Ishikawa (cell line): Measurements from ENCODE around the gene SAYSD1.

Source experiments
- CEBPB ChIP-seq: IDR thresholded peaks from 2 replicates; pipeline ENCODE4 v1.6.1; 2012
- CREB1 ChIP-seq: IDR thresholded peaks from 2 replicates; pipeline ENCODE4 v1.6.1; 2012; ENCODE audit warnings: low read depth
- EGR1 ChIP-seq: IDR thresholded peaks from 2 replicates; pipeline ENCODE4 v1.6.1; 2012
- EP300 ChIP-seq: IDR thresholded peaks from 2 replicates; pipeline ENCODE4 v1.6.1; 2012; ENCODE audit warnings: borderline replicate concordance
- FOXM1 ChIP-seq: IDR thresholded peaks from 2 replicates; pipeline ENCODE4 v1.6.1; 2012; ENCODE audit warnings: low read depth, borderline replicate concordance
- MAX ChIP-seq: IDR thresholded peaks from 2 replicates; pipeline ENCODE4 v1.6.1; 2012
- NFIC ChIP-seq: IDR thresholded peaks from 2 replicates; pipeline ENCODE4 v1.6.1; 2012
- RAD21 ChIP-seq: IDR thresholded peaks from 2 replicates; pipeline ENCODE4 v1.6.1; 2012; ENCODE audit warnings: low read depth
- REST ChIP-seq: IDR thresholded peaks from 2 replicates; pipeline ENCODE4 v1.6.1; 2012; ENCODE audit warnings: low read depth, mild to moderate bottlenecking
- TAF1 ChIP-seq: IDR thresholded peaks from 2 replicates; pipeline ENCODE4 v1.6.1; 2012; ENCODE audit warnings: low read depth, mild to moderate bottlenecking
- TCF12 ChIP-seq: IDR thresholded peaks from 2 replicates; pipeline ENCODE4 v1.6.1; 2012; ENCODE audit warnings: low read depth
- TEAD4 ChIP-seq: IDR thresholded peaks from 2 replicates; pipeline ENCODE4 v1.6.1; 2012
- USF1 ChIP-seq: IDR thresholded peaks from 2 replicates; pipeline ENCODE4 v1.6.1; 2012
- YY1 ChIP-seq: IDR thresholded peaks from 2 replicates; pipeline ENCODE4 v1.6.1; 2012; ENCODE audit warnings: low read depth
- ZBTB7A ChIP-seq: IDR thresholded peaks from 2 replicates; pipeline ENCODE4 v1.6.1; 2012; ENCODE audit warnings: low read depth

SAYSD1 gene

GRCh38 chr6:39152262-39152661, 37.3 kb upstream of the SAYSD1 start:
- TF ChIP-seq USF1 (no peak), NFIC (no peak), MAX (no peak), EGR1 (no peak), TEAD4 (no peak), TAF1 (no peak), ZBTB7A (no peak), CREB1 (no peak), REST (no peak), CEBPB (no peak), RAD21 (no peak), TCF12 (no peak), YY1 (no peak), FOXM1 (no peak)

GRCh38 chr6:39151211-39151610, 36.2 kb upstream of the SAYSD1 start:
- TF ChIP-seq REST (no peak), FOXM1 (no peak), YY1 (no peak), RAD21 (no peak), EGR1 (no peak), EP300 (no peak), TEAD4 (no peak), TCF12 (no peak), NFIC (no peak), CEBPB (no peak), USF1 (no peak), TAF1 (no peak), CREB1 (no peak), MAX (no peak), ZBTB7A (no peak)

- TF ChIP-seq TAF1, result no peak
- no peak for TF ChIP-seq MAX
- no peak for TF ChIP-seq EP300
These were observed 29.6 kb upstream of the SAYSD1 start for GRCh38 chr6:39144481-39145173.

GRCh38 chr6:39143238-39143930, 28.4 kb upstream of the SAYSD1 start:
- TF ChIP-seq TEAD4 (no peak), ZBTB7A (no peak), CEBPB (no peak), NFIC (no peak), YY1 (no peak), EGR1 (no peak), TCF12 (no peak), MAX (no peak), REST (no peak), CREB1 (no peak), TAF1 (no peak)
